ENCODE data around the gene TRAIP.

TRAIP gene

GRCh38 chr3:49794431-49794830 is 61.9 kb downstream of the TRAIP start:
- no peak overlapping the region for H3K27ac ChIP-seq
- TF ChIP-seq CTCF (conservative IDR thresholded peaks at IDR 0.05) (no peak), ZFX (IDR thresholded peaks at IDR 0.05) (no peak)

- H3K27ac ChIP-seq: no peak overlapping the region
- no peak for TF ChIP-seq CTCF (conservative IDR thresholded peaks at IDR 0.05)
- TF ChIP-seq ZFX (IDR thresholded peaks at IDR 0.05): no peak
These were observed 62.8 kb downstream of the TRAIP start for GRCh38 chr3:49793486-49794085.

GRCh38 chr3:49792371-49793150 is 63.8 kb downstream of the TRAIP start:
- no peak overlapping the region for H3K27ac ChIP-seq
- no peak for TF ChIP-seq ZFX (IDR thresholded peaks at IDR 0.05)
- TF ChIP-seq CTCF (conservative IDR thresholded peaks at IDR 0.05): no peak

GRCh38 chr3:49791571-49791970 is 64.8 kb downstream of the TRAIP start:
- no peak overlapping the region for H3K27ac ChIP-seq
- no peak for TF ChIP-seq CTCF (conservative IDR thresholded peaks at IDR 0.05)
- TF ChIP-seq ZFX (IDR thresholded peaks at IDR 0.05): no peak

GRCh38 chr3:49790626-49791411 is 65.5 kb downstream of the TRAIP start:
- no peak overlapping the region for H3K27ac ChIP-seq
- no peak for TF ChIP-seq ZFX (IDR thresholded peaks at IDR 0.05)
- no peak for TF ChIP-seq CTCF (conservative IDR thresholded peaks at IDR 0.05)

- no peak for TF ChIP-seq ZFX (IDR thresholded peaks at IDR 0.05)
- no peak overlapping the region for H3K27ac ChIP-seq
These were observed 68.3 kb downstream of the TRAIP start for GRCh38 chr3:49788056-49788455.

- no peak overlapping the region; the same call in 1 of the 2 replicates for H3K27ac ChIP-seq
- TF ChIP-seq CTCF (conservative IDR thresholded peaks at IDR 0.05) (no peak), ZFX (IDR thresholded peaks at IDR 0.05) (no peak)
These were observed 68.8 kb downstream of the TRAIP start for GRCh38 chr3:49787536-49787935.
